ENCODE results near the gene FAM53B.
A peak's percentile ranks its signal among the peaks of the same experiment; 100 is the strongest.

FAM53B gene

DNA sequence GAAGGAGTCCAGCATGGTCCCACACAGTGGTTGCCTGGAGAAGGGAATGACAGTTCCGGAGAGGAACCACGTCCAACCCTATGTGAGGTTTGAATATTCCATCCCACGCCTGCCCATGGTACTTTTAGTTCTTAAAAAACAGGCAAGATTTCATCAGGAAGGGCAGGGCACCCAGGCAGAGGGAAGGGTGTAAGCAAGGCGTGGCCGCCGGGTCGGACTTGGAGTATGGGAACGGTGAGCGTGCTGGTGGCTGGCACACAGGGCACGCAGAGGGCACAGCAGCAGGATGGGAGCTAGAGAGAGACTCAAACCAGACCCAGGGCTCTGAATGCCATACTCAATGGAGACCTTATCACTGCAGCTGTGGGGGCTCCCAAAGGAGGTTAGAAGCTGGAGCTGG, 34.3 kb downstream of the FAM53B start:
- Histone ChIP-seq H3K4me3 (ENCODE audit: low read length in 2 of 2) (peak overlapping the region in 1 of 2 donors; percentile 29), H3K4ac (ENCODE audit: low read length) (no peak overlapping the region), H3K79me1 (ENCODE audit: low read depth, low read length) (peaks cover 5% of the 10 kb centered on the region), H2AK5ac (ENCODE audit: low read depth, low read length) (no peak overlapping the region), H2BK12ac (ENCODE audit: low read length) (no peak overlapping the region), H3K9ac (ENCODE audit: low read depth, low read length, poor library complexity) (no peak overlapping the region), H3K36me3 (replicated peaks in 1 of 2; ENCODE audit: control insufficient read depth in 2 of 2, insufficient read depth in 2 of 2, low read length in 2 of 2) (peaks cover 16 to 20% of the 10 kb centered on the region in 2 donors), H2AFZ (ENCODE audit: low read length) (no peak overlapping the region), H3K9me3 (replicated peaks in 1 of 2; ENCODE audit: control insufficient read depth in 2 of 2, insufficient read depth in 1 of 2, low read depth in 1 of 2, low read length in 2 of 2) (no peaks in the 10 kb centered on the region), H3K4me1 (ENCODE audit: control insufficient read depth in 2 of 2, insufficient read depth in 1 of 2, low read depth in 1 of 2, low read length in 2 of 2) (peaks cover 11 to 24% of the 10 kb centered on the region in 2 donors), H4K8ac (ENCODE audit: low read depth, low read length) (no peak overlapping the region), H4K91ac (ENCODE audit: low read depth, low read length, poor library complexity) (peak overlapping the region; percentile 44), H2BK15ac (ENCODE audit: low read length) (no peak overlapping the region), H3K18ac (ENCODE audit: low read length) (no peak overlapping the region), H2BK5ac (ENCODE audit: low read length) (no peak overlapping the region), H3K27me3 (ENCODE audit: control insufficient read depth in 3 of 3, insufficient read depth in 3 of 3, low read depth in 1 of 3, low read length in 3 of 3) (no peaks in the 10 kb centered on the region), H3K4me2 (ENCODE audit: insufficient read depth, low read length, poor library complexity, severe bottlenecking) (no peak overlapping the region), H3K14ac (ENCODE audit: low read length) (no peak overlapping the region), H3K23ac (ENCODE audit: low read depth, low read length, poor library complexity) (no peak overlapping the region), H2BK120ac (ENCODE audit: low read depth, low read length) (no peak overlapping the region), H3K27ac (replicated peaks; ENCODE audit: low read length) (no peak overlapping the region)
- no peak for DNase-seq (ENCODE audit: low spot score)
- whole genome bisulfite sequencing, 2 donors (ENCODE audit: extremely low coverage in 2 of 2, insufficient read length in 2 of 2, insufficient replicate concordance in 1 of 2) = no CpG with 5 or more reads among the region's 10 CpGs

DNA sequence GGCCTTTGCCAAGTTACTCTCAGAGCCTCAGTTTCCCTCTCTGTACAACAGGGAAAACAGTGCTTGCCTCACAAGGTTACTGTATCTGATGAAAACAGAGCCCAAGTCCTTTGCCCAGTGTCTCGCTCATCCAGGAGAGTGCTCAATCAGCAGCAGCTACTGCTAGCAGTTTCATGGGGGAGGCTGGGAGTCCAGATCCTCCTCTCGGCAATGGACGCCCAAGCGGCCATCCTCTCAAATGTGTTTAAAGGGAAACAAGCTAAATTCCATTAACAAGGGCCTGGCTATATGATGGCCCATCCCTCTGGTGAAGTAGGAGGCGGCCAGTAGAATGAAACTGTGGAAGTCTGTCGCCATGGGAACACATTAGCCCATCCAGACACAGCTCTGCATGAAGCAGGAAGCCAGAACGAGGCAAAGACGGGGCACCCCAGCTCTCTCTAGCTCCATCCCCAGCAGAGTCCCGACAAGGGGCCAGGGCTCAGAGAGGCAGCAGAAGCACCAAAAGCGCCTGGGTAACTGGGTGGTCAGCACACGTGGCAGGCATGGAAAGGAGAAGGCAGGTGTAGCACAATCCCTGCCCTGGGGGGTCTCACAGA, 35.2 kb downstream of the FAM53B start:
- Histone ChIP-seq H3K4ac (ENCODE audit: low read length) (no peak overlapping the region), H3K27me3 (ENCODE audit: control insufficient read depth in 3 of 3, insufficient read depth in 3 of 3, low read depth in 1 of 3, low read length in 3 of 3) (no peaks in the 10 kb centered on the region), H2BK12ac (ENCODE audit: low read length) (no peak overlapping the region), H3K14ac (ENCODE audit: low read length) (no peak overlapping the region), H2AFZ (ENCODE audit: low read length) (no peak overlapping the region), H4K8ac (ENCODE audit: low read depth, low read length) (no peak overlapping the region), H2AK5ac (ENCODE audit: low read depth, low read length) (no peak overlapping the region), H3K18ac (ENCODE audit: low read length) (no peak overlapping the region), H3K4me1 (ENCODE audit: control insufficient read depth in 2 of 2, insufficient read depth in 1 of 2, low read depth in 1 of 2, low read length in 2 of 2) (peaks cover 11 to 23% of the 10 kb centered on the region in 2 donors), H3K9me3 (replicated peaks in 1 of 2; ENCODE audit: control insufficient read depth in 2 of 2, insufficient read depth in 1 of 2, low read depth in 1 of 2, low read length in 2 of 2) (no peaks in the 10 kb centered on the region), H3K36me3 (replicated peaks in 1 of 2; ENCODE audit: control insufficient read depth in 2 of 2, insufficient read depth in 2 of 2, low read length in 2 of 2) (peaks cover 19 to 28% of the 10 kb centered on the region in 2 donors), H2BK5ac (ENCODE audit: low read length) (no peak overlapping the region), H4K91ac (ENCODE audit: low read depth, low read length, poor library complexity) (no peak overlapping the region), H3K9ac (ENCODE audit: low read depth, low read length, poor library complexity) (no peak overlapping the region), H3K4me2 (ENCODE audit: insufficient read depth, low read length, poor library complexity, severe bottlenecking) (peak overlapping the region; percentile 40), H3K79me1 (ENCODE audit: low read depth, low read length) (peaks cover 5% of the 10 kb centered on the region), H3K27ac (replicated peaks; ENCODE audit: low read length) (peak overlapping the region; percentile 6), H2BK120ac (ENCODE audit: low read depth, low read length) (no peak overlapping the region), H3K23ac (ENCODE audit: low read depth, low read length, poor library complexity) (no peak overlapping the region), H2BK15ac (ENCODE audit: low read length) (no peak overlapping the region), H3K4me3 (ENCODE audit: low read length in 2 of 2) (no peak overlapping the region)
- WGBS, 2 donors (ENCODE audit: extremely low coverage in 2 of 2, insufficient read length in 2 of 2, insufficient replicate concordance in 1 of 2) = no CpG with 5 or more reads among the region's 11 CpGs
- no peak for DNase-seq (ENCODE audit: low spot score)

DNA sequence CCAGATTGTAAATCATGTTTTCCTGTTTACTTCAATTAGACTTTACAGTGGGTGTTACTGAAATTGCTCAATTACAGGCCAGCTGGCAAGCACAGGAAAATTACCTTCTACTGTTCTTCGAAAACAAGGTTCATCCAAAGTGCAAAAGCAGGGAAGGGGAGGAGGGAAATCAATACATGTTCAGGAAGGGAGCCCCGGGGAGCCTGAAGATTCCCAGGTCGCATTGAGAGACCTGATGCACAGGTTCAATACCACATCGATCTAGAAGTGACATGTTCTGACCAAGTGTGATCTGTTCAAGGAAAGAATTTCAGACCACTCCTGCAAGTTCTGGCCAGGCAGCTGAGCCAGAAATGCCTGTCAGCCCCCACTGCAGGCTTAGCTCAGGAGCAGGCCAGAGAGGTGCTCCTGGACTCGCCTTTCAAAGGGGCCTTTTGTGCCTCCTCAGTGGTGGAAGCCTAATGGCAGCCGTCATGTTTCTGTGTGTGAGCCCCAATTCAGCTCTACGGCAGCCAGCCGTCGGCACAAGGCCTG, 35.9 kb downstream of the FAM53B start:
- no peak overlapping the region for H3K4me3 ChIP-seq (ENCODE audit: low read length in 2 of 2)
- peaks cover 20 to 35% of the 10 kb centered on the region in 2 donors for H3K36me3 ChIP-seq (replicated peaks in 1 of 2; ENCODE audit: control insufficient read depth in 2 of 2, insufficient read depth in 2 of 2, low read length in 2 of 2)
- no peak overlapping the region for H2BK15ac ChIP-seq (ENCODE audit: low read length)
- no peak overlapping the region for H3K14ac ChIP-seq (ENCODE audit: low read length)
- H3K18ac ChIP-seq (ENCODE audit: low read length) = no peak overlapping the region
- no peak overlapping the region for H2BK5ac ChIP-seq (ENCODE audit: low read length)
- H3K23ac ChIP-seq (ENCODE audit: low read depth, low read length, poor library complexity) = no peak overlapping the region
- peaks cover 11 to 20% of the 10 kb centered on the region in 2 donors for H3K4me1 ChIP-seq (ENCODE audit: control insufficient read depth in 2 of 2, insufficient read depth in 1 of 2, low read depth in 1 of 2, low read length in 2 of 2)
- no peak overlapping the region for H2BK120ac ChIP-seq (ENCODE audit: low read depth, low read length)
- H3K9me3 ChIP-seq (replicated peaks in 1 of 2; ENCODE audit: control insufficient read depth in 2 of 2, insufficient read depth in 1 of 2, low read depth in 1 of 2, low read length in 2 of 2) = no peaks in the 10 kb centered on the region
- peaks cover 5% of the 10 kb centered on the region for H3K79me1 ChIP-seq (ENCODE audit: low read depth, low read length)
- WGBS, 2 donors (ENCODE audit: extremely low coverage in 2 of 2, insufficient read length in 2 of 2, insufficient replicate concordance in 1 of 2) = no CpG with 5 or more reads among the region's 9 CpGs
- H4K8ac ChIP-seq (ENCODE audit: low read depth, low read length) = no peak overlapping the region
- no peaks in the 10 kb centered on the region for H3K27me3 ChIP-seq (ENCODE audit: control insufficient read depth in 3 of 3, insufficient read depth in 3 of 3, low read depth in 1 of 3, low read length in 3 of 3)
- H2BK12ac ChIP-seq (ENCODE audit: low read length) = no peak overlapping the region
- H2AFZ ChIP-seq (ENCODE audit: low read length) = no peak overlapping the region
- no peak overlapping the region for H3K9ac ChIP-seq (ENCODE audit: low read depth, low read length, poor library complexity)
- no peak overlapping the region for H3K4me2 ChIP-seq (ENCODE audit: insufficient read depth, low read length, poor library complexity, severe bottlenecking)
- H4K91ac ChIP-seq (ENCODE audit: low read depth, low read length, poor library complexity) = no peak overlapping the region
- H3K27ac ChIP-seq (replicated peaks; ENCODE audit: low read length) = no peak overlapping the region
- no peak for DNase-seq (ENCODE audit: low spot score)
- no peak overlapping the region for H3K4ac ChIP-seq (ENCODE audit: low read length)
- no peak overlapping the region for H2AK5ac ChIP-seq (ENCODE audit: low read depth, low read length)

DNA sequence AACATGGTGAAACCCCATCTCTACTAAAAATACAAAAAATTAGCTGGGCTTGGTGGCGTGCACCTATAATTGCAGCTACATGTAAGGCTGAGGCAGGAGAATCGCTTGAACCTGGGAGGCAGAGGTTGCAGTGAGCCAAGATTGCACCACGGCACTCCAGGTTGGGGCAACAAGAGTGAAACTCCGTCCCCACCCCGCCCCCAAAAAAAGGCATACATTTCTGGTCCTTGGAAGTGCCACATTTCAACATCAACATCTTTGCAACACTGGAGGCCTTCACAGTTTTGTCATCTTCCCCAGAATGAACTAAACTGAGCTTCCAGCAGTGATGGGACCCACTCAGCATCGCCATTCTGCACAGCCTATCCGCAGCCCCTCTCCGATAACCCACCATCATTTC, 36.6 kb downstream of the FAM53B start:
- no CpG with 5 or more reads among the region's 8 CpGs for WGBS, 2 donors (ENCODE audit: extremely low coverage in 2 of 2, insufficient read length in 2 of 2, insufficient replicate concordance in 1 of 2)
- Histone ChIP-seq H2BK120ac (ENCODE audit: low read depth, low read length) (no peak overlapping the region), H4K8ac (ENCODE audit: low read depth, low read length) (no peak overlapping the region), H2BK12ac (ENCODE audit: low read length) (no peak overlapping the region), H3K4me2 (ENCODE audit: insufficient read depth, low read length, poor library complexity, severe bottlenecking) (no peak overlapping the region), H2BK5ac (ENCODE audit: low read length) (no peak overlapping the region), H2BK15ac (ENCODE audit: low read length) (no peak overlapping the region), H2AK5ac (ENCODE audit: low read depth, low read length) (no peak overlapping the region), H3K4ac (ENCODE audit: low read length) (no peak overlapping the region), H3K27ac (replicated peaks; ENCODE audit: low read length) (no peak overlapping the region), H3K18ac (ENCODE audit: low read length) (peak overlapping the region; percentile 53), H3K14ac (ENCODE audit: low read length) (no peak overlapping the region), H3K9me3 (replicated peaks in 1 of 2; ENCODE audit: control insufficient read depth in 2 of 2, insufficient read depth in 1 of 2, low read depth in 1 of 2, low read length in 2 of 2) (no peaks in the 10 kb centered on the region), H2AFZ (ENCODE audit: low read length) (no peak overlapping the region), H3K27me3 (ENCODE audit: control insufficient read depth in 3 of 3, insufficient read depth in 3 of 3, low read depth in 1 of 3, low read length in 3 of 3) (no peaks in the 10 kb centered on the region), H4K91ac (ENCODE audit: low read depth, low read length, poor library complexity) (no peak overlapping the region), H3K4me1 (ENCODE audit: control insufficient read depth in 2 of 2, insufficient read depth in 1 of 2, low read depth in 1 of 2, low read length in 2 of 2) (peaks cover 11 to 20% of the 10 kb centered on the region in 2 donors), H3K36me3 (replicated peaks in 1 of 2; ENCODE audit: control insufficient read depth in 2 of 2, insufficient read depth in 2 of 2, low read length in 2 of 2) (peaks cover 20 to 41% of the 10 kb centered on the region in 2 donors), H3K9ac (ENCODE audit: low read depth, low read length, poor library complexity) (no peak overlapping the region), H3K79me1 (ENCODE audit: low read depth, low read length) (peaks cover 2% of the 10 kb centered on the region), H3K23ac (ENCODE audit: low read depth, low read length, poor library complexity) (no peak overlapping the region), H3K4me3 (ENCODE audit: low read length in 2 of 2) (no peak overlapping the region)
- no peak for DNase-seq (ENCODE audit: low spot score)

All from neuronal stem cell (in vitro differentiated cells).